Mammary epithelial cell (primary cell): Measurements from ENCODE around the gene CD207.

ENCODE experiments used
- EZH2 ChIP-seq: IDR thresholded peaks from 2 replicates; pipeline ENCODE4 v1.6.1; 2012; ENCODE audit warnings: low read length, inconsistent platforms, borderline replicate concordance
- TF ChIP-seq, protein P1 (sequence below), 2 donors: IDR thresholded peaks in 1 of 2; conservative IDR thresholded peaks in 1 of 2; 2 replicates each; pipeline ENCODE4 v1.5.1; 2011 to 2012; ENCODE audit warnings: inconsistent platforms in 2 of 2, low read length in 2 of 2, mild to moderate bottlenecking in 2 of 2, control low read depth in 1 of 2, low read depth in 1 of 2; ENCODE audit not compliant: insufficient read depth in 1 of 2; ENCODE audit errors: extremely low read depth in 1 of 2

DNA sequence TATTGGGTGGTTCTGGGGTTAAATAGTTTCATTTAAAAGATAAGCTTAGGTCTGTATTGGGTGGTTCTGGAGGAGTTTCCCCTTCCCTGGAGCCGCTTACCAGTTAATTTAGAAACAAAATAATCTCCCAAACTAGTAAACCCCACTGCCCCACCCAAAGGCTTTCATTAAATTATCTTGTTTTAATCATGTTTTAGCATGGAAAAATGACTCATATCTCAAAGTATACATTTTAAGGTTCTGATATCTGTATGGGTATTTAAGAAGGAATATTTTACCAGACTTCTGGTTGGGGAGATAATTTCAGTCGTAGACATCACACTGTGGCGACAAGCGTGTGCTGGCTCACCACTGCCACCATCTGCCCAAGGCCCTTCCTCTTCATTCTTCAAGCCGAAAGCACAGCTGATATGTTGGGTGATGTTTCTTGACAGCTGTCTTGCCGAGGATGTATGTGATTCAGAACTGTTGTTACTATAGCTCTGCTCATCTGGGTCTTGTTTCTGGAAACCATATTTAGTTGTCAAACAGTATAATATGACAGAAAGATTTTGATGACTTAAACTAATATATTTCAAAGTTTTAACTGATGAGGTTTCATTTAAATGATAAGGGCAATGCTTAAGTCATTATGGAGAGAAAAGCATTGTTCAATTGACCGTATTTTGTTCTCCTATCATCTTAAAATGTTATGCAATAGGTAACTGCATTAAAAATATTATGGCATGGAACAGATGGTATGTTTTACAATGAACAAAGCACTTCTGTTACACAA, 50.3 kb downstream of the CD207 start:
- TF ChIP-seq, protein P1, sequence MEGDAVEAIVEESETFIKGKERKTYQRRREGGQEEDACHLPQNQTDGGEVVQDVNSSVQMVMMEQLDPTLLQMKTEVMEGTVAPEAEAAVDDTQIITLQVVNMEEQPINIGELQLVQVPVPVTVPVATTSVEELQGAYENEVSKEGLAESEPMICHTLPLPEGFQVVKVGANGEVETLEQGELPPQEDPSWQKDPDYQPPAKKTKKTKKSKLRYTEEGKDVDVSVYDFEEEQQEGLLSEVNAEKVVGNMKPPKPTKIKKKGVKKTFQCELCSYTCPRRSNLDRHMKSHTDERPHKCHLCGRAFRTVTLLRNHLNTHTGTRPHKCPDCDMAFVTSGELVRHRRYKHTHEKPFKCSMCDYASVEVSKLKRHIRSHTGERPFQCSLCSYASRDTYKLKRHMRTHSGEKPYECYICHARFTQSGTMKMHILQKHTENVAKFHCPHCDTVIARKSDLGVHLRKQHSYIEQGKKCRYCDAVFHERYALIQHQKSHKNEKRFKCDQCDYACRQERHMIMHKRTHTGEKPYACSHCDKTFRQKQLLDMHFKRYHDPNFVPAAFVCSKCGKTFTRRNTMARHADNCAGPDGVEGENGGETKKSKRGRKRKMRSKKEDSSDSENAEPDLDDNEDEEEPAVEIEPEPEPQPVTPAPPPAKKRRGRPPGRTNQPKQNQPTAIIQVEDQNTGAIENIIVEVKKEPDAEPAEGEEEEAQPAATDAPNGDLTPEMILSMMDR (conservative IDR thresholded peaks at IDR 0.05 in 1 of 2, IDR thresholded peaks at IDR 0.05 in 1 of 2; ENCODE audit: extremely low read depth in 1 of 2, insufficient read depth in 1 of 2, low read depth in 1 of 2, low read length in 2 of 2) = peak; percentile 16 to 64
- TF ChIP-seq EZH2 = no peak
